GM12892 (cell line): Measurements from ENCODE around the gene CERS6.
A peak's percentile ranks its signal among the peaks of the same experiment; 100 is the strongest.

Experiments used
- DNase-seq: peaks from one replicate; pipeline ENCODE4 v3.0.0; 2011; ENCODE audit not compliant: insufficient read length
- FAIRE-seq: peaks from 2 replicates; lab custom pipeline; 2011; peaks lifted over from hg19 to GRCh38; lab: Jason Lieb, UNC
- POLR2A ChIP-seq: IDR thresholded peaks from 2 replicates; pipeline ENCODE4 v1.6.1; 2011; ENCODE audit warnings: low read depth, low read length, control low read depth
- POLR2AphosphoS5 ChIP-seq: IDR thresholded peaks from 2 replicates; pipeline ENCODE4 v1.6.1; 2011; ENCODE audit warnings: low read depth, low read length, control low read depth
- TAF1 ChIP-seq: IDR thresholded peaks from 2 replicates; pipeline ENCODE4 v1.6.1; 2011; ENCODE audit warnings: low read depth, mild to moderate bottlenecking, control low read depth, low read length, borderline replicate concordance

The CERS6 gene

DNA sequence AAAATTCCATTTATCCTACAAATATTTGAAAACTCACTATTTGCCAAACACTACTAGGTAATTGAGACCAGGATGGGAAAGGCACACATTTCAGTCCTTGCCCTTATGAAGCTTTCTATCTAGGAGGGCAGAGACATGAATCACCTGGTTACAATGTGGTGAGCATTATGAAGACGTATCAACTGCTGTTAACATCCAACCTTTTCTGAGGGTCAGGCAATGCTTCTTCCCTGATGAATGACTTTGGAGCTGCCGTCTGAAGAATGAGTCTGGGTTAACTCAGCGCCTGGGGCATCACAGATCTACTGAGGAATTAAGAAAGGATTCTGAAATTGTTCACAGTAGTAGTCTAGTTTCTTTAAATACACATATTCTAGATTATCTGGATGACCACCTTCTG is 284.3 kb downstream of the CERS6 start:
- no peak for TF ChIP-seq TAF1
- TF ChIP-seq POLR2A: no peak
- no peak for TF ChIP-seq POLR2AphosphoS5
- no peak for DNase-seq
- FAIRE-seq: no peak

DNA sequence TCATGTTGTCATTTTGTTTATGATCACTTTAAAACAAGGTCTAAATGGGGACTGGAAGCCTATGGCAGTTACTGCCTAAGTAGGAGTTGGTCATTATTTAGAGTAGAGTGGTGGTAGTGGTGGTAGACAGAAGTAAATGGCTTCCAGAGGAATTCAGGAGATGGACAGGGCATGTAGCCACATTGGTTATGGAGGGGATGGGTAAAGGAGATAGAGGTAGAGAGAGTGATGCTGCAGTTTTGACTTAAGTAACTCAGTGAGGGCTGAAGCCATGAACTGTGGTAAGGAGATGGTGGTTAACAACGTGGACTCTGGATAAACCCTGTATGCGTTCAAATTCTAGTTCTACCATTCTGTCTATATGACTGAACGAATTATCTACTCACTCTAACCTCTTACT is 284.7 kb downstream of the CERS6 start:
- FAIRE-seq (no peak), DNase-seq (no peak)
- no peak for TF ChIP-seq POLR2AphosphoS5
- no peak for TF ChIP-seq TAF1
- TF ChIP-seq POLR2A: no peak

DNA sequence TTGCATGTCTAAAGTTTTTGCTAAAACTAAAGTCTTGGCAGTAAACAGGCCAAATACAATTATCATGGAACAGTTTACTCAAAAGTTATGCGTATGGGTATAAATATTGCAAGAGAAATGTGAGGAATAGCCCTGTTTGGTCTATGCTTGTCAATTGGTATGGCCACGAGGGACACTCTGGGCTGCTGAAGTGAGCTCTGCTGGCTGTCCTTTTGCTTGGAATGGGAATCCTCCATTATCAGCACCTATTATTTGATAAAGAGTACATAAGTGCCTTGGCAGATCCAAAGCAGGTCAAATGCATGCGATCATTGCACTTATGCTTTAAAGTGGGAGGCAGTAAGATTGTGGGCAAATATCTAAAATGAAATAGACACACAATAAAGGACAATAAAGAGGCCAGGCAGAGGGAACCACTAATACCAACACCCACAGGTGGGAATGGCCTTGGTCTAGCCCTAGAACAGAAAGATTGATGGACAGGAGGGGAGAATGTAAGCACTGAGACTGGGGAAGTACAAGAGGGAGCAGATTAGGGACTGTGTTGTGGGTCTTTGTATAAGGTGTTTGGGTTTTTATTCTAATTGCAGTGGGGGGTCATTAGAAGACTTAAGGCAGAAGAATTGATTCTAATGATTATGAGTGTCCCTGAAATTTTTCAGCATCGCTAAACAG is 286.3 kb downstream of the CERS6 start:
- TF ChIP-seq TAF1: no peak
- no peak for TF ChIP-seq POLR2AphosphoS5
- TF ChIP-seq POLR2A: no peak
- no peak for DNase-seq
- no peak for FAIRE-seq

DNA sequence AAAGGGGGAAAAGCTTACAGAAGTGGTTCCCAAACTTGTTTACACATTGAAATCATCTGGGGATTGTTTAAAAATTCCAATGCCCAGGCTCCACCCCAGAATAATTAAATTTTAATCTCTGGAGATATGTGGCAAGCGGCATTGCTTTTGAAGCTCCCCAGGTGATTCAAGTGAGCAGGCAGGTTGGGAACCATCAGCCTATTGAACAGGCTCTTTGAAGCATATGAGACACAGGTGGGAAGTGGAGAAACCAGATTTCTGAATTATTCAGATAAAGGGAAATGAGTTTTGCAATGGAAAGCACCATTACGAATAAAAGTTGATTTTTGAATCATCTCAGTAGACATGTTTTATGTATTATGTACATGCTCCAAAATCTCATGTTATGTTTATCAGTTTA is 288.8 kb downstream of the CERS6 start:
- DNase-seq (no peak), FAIRE-seq (no peak)

DNA sequence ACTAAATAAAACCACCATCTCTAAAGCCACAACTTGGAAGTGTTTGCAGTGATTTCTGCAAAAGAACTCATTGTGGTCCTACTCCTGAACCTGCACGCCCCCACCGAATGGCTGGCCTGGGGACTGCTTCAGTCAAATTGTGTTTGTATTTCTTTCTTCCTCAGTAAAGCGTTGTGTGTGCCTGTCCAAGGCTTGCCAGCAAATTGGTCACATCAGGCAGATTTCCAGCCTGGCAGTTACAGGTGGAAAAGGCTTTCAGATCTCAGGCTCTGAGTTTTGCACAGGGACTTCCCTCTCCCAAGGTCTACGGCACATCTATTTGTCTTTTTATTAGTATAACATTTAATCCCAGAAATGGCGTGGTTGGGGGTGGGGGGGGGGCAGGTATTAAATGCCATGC is 292.4 kb downstream of the CERS6 start:
- no peak for FAIRE-seq
- TF ChIP-seq POLR2AphosphoS5: no peak
- no peak for TF ChIP-seq TAF1
- DNase-seq: no peak

More for the DNA sequence above, 288.8 kb downstream of the CERS6 start:
- no peak for TF ChIP-seq TAF1
- TF ChIP-seq POLR2A: no peak
- TF ChIP-seq POLR2AphosphoS5: no peak

DNA sequence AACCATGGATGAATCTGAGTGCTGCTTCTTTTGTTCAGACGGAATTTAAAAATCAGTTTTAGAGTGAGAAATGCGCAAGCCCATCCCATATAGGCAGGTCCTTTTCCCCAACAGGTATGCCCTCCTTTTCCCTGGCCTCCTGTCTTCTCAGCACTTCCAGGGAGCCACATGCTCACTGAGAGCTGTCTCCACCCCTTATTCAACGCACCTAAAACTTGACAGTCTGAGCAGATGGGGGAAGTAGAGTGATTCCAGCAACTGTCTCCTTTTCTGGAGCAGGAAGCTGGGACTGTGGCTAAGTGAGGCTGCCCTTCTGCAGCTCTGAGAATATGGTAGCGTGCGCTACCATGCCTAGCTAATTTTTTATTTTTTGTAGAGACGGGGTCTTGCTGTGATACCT is 293.2 kb downstream of the CERS6 start:
- DNase-seq (no peak), FAIRE-seq (no peak)
- TF ChIP-seq POLR2A: no peak

DNA sequence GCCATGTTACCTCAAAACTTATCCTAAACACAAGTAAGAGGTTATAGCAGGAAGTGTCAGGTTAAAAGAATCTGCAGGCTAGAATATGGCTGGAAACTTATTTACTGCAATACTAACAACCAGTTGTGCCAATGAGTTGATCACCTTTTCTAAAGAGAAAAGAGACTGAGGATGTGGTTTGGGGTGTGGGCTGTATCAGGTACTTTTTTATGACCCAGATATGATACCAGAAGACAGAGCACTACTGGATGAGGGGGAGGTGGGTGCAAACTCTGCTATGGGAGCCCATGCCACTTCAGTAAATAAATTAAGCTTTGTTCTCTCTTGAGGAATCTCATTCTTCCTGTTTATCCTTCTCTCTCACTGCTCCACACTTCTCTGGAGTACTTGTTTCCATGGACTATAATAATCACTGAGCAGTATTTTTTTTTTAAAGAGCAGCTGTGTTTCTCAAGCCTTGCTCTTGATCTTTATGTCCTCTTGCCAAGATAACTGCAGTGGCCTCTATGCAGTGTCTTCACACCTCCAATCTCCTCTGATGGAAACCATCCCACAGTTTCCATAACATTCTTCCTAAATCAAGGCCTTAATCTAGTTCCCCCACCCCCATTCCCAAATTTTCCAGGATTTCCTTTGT is 295.1 kb downstream of the CERS6 start:
- FAIRE-seq (peak; percentile 82), DNase-seq (no peak)
- no peak for TF ChIP-seq POLR2AphosphoS5
- no peak for TF ChIP-seq TAF1
- no peak for TF ChIP-seq POLR2A

DNA sequence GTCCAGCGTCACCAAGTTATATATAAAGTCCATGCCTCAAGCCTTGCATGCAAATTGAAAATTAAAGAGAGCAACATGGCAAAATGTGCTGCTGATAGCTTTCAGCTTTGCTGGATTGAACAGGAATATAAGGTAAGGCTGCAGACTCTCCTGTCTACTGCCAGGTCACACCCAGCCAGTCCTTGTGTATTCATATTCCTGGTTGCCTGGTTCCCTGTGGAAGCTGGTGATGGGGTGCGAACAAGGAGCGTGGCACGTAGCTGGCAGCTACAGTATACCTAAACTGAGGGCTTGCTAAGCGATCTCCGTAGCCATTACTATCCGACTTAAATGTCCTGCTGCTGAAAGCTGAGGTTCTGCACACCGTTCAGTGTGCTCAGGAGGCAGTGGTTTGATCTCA is 296.3 kb downstream of the CERS6 start:
- DNase-seq (no peak), FAIRE-seq (no peak)
- no peak for TF ChIP-seq TAF1
- no peak for TF ChIP-seq POLR2AphosphoS5
- TF ChIP-seq POLR2A: no peak

DNA sequence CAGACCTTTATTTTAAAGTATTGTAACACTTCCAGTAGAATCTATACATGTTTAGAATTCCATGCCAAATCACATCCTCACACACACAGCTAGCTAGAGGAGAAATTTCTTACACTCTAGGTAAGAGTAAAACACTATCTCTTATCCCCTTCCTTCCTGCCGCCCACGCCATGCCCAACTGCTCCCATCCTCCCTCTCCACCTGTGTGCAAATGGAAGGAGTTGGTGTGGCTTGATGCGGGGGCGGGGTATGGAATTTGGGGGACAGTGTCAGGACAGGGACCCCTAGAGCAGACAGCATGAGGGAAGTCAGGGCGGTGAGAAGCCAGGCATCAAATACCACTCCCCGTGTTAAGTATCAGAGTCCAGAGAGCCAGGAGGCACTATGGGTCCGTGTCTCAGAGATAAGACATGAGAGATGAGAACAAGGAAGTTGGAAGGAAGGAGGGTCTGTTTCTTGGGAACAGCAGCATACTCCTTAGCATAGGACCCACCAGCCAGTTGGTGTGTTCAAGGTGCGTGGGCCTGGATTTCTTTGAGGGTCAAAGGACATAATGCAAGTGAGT is 297.8 kb downstream of the CERS6 start:
- no peak for DNase-seq
- TF ChIP-seq POLR2A (no peak), POLR2AphosphoS5 (no peak), TAF1 (no peak)
- no peak for FAIRE-seq

DNA sequence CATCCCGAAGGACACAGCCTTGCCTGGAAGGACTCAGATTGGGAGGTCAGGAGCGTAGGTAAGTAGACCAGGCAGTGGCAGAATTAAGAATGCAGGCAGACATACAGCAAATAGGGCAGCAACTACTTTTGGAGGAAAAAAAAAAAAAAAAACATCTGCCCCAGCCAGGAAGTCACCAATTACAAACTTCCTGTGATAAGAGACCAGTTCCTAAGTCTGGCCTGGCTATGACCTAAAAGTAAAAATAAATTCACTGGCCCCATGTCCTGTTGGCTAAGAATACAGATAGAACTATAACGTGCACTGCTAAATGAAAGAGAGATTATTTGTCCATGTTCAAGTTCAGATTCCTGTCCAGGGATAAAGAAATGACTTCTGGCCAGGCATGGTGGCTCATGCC is 301.2 kb downstream of the CERS6 start:
- DNase-seq (no peak), FAIRE-seq (no peak)
- TF ChIP-seq TAF1: no peak
- no peak for TF ChIP-seq POLR2A
- no peak for TF ChIP-seq POLR2AphosphoS5

DNA sequence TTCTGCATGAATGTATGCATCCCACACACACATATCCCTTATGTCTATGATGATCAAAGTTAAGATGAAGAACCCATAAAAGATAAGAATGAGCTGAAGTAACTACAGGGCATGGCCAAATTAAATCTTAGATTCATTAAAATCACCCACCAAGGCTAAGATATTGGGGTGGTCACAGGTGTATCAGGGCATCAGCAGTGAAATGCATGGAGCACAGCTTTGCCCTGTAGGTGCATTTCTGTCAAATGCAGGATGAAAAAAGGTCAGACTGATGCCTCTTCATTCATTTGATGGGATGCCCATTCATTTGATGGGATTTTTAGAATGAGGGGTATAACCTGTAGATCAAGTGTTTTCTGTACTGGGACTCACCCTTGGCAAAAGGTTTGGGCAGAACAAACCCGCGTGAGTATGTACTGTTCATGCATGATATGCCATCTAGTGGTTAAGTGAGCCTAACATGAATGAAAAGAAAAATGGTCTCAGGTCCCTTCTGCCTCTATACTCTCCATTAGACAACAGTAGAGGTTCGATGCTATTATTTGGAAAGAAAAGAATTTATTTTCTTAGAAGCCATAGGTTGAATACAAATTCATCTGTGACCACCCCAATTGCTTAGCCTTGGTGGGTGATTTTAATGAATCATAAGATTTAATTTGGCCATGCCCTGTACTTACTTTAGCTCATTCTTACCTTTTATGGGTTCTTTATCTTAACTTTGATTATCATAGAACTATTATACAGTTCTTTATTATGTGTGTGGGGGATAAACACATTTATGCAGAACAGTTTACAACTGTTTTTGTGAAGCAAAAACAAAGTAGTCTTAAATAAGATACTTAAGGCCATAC is 303.1 kb downstream of the CERS6 start:
- DNase-seq (no peak), FAIRE-seq (peak; percentile 68)
- no peak for TF ChIP-seq TAF1
- TF ChIP-seq POLR2AphosphoS5: no peak
- TF ChIP-seq POLR2A: no peak

DNA sequence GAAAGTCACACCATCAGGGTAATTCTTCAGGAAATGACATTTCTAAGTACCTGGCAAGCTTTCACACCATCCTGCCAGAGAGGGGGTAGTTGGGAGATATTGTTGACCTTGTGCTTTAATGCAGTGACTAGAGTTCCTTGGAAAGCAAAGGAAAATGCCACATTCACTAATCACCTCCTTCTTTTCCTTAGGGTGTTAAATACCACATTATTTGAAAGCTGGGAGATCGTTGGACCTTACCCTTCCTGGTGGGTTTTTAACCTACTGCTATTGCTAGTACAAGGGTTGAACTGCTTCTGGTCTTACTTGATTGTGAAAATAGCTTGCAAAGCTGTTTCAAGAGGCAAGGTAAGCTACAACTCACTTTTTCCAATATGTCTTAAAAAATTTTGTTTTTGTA is 309.3 kb downstream of the CERS6 start:
- no peak for TF ChIP-seq POLR2A
- TF ChIP-seq TAF1: no peak
- TF ChIP-seq POLR2AphosphoS5: no peak
- FAIRE-seq (no peak), DNase-seq (no peak)
